Gastroesophageal sphincter (tissue), 4 donors: Measurements from ENCODE around the gene NR4A2. TPM values are rescaled to one million over a fixed set of nuclear protein-coding genes. Genes with fewer than 3 reads are reported as not detected.

Experiments
- ATAC-seq: fragments of 150-250 bp; one replicate; pipeline ENCODE4 v1.9.1; 2016; ENCODE audit warnings: mild to moderate bottlenecking, moderate library complexity
- H3K27ac ChIP-seq, 4 donors: fragments of 200-600 bp; sonication (generic) in 3 of 4; 1 replicate in 3 of 4; 2 replicates in 1 of 4; pipeline ENCODE4 v1.5.1; 2016 to 2019
- H3K27me3 ChIP-seq: fragments of 200-600 bp; sonication (generic); one replicate; pipeline ENCODE4 v1.5.1; 2019
- H3K36me3 ChIP-seq, 2 donors: fragments of 200-600 bp; sonication (generic); one replicate each; pipeline ENCODE4 v1.5.1; 2019; ENCODE audit warnings: control low read depth in 1 of 2
- H3K4me1 ChIP-seq, 3 donors: fragments of 200-600 bp; sonication (generic); 1 replicate in 2 of 3; 2 replicates in 1 of 3; pipeline ENCODE4 v1.5.1; 2016 to 2019; ENCODE audit warnings: control low read depth in 2 of 3
- H3K4me3 ChIP-seq, 2 donors: fragments of 200-600 bp; sonication (generic); one replicate each; pipeline ENCODE4 v1.5.1; 2019; ENCODE audit warnings: mild to moderate bottlenecking in 1 of 2, moderate library complexity in 1 of 2
- H3K9me3 ChIP-seq, 3 donors: fragments of 200-600 bp; sonication (generic); one replicate each; pipeline ENCODE4 v1.5.1; 2017 to 2019; ENCODE audit warnings: control low read depth in 2 of 3
- CTCF ChIP-seq, 4 experiments: fragments of 200-600 bp in 2 of 4; fragments of 450-650 bp in 2 of 4; sonication (generic) in 1 of 4; IDR thresholded peaks; one replicate each; pipeline ENCODE4 v1.5.1; 2017 to 2019; ENCODE audit warnings: antibody characterized with exemption in 4 of 4, mild to moderate bottlenecking in 2 of 4, moderate library complexity in 2 of 4
- EP300 ChIP-seq: sonication (generic); formaldehyde crosslinking; IDR thresholded peaks from one replicate; pipeline ENCODE4 v1.6.1; 2017; ENCODE audit warnings: antibody characterized with exemption, mild to moderate bottlenecking
- POLR2A ChIP-seq, 2 donors: fragments of 450-650 bp; IDR thresholded peaks; one replicate each; pipeline ENCODE4 v1.6.1; 2017; ENCODE audit warnings: antibody characterized with exemption in 2 of 2, mild to moderate bottlenecking in 2 of 2, moderate library complexity in 1 of 2
- POLR2AphosphoS5 ChIP-seq: sonication (generic); formaldehyde crosslinking; IDR thresholded peaks from one replicate; pipeline ENCODE4 v1.6.1; 2017; ENCODE audit warnings: antibody characterized with exemption
- WGBS, 2 donors: methylation state at CpG; one replicate each; pipeline ENCODE4 v1.1.5; 2018; ENCODE audit warnings: low coverage in 1 of 2; 5-methylcytosine and 5-hydroxymethylcytosine counted together
- total RNA-seq, 4 donors: library from RNA; depleted of rRNA; stranded (reverse); fragments of >200 nt; gene quantifications; one replicate each; pipeline ENCODE4 v1.1.0, GENCODE V29; 2016

The NR4A2 gene
- total RNA-seq, 4 donors from 2014 or later: 1.3 to 7.3 (median 1.8) TPM

DNA sequence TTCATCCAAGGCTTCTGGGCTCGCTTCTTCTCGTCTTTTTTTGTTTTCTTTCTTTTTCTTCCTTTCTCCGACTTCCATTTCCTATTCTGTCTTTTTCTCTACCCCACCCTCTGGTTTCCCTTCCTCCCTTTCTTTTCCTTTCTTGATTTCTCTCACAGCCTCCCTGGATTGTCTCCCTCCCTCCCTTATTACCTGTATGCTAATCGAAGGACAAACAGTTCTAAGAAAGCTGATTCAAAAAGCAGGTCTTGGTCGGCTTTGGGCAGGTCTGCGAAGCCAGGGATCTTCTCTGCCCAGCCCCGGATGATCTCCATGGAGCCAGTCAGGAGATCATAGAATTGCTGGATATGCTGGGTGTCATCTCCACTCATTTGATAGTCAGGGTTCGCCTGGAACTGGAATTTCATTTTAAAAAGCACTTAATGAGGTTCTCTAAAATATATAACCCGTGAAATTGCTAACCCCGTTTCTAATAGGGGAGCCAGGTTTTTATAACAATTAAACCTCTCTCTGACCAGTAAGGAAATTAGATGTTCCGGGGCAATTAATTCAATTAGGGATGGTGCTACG is 5.9 kb downstream of the NR4A2 start:
- H3K36me3 ChIP-seq: peaks cover 0 to 51% of the 10 kb centered on the region in 2 donors
- peaks cover 17% of the 10 kb centered on the region for H3K27me3 ChIP-seq
- H3K4me3 ChIP-seq: no peak overlapping the region
- no peak for ATAC-seq
- no peak overlapping the region for H3K27ac ChIP-seq
- no peaks in the 10 kb centered on the region for H3K9me3 ChIP-seq
- TF ChIP-seq CTCF (IDR thresholded peaks at IDR 0.05) (no peak), EP300 (no peak), POLR2A (IDR thresholded peaks at IDR 0.05) (no peak), POLR2AphosphoS5 (no peak)
- WGBS, 2 donors: 83 to 86% methylated on average over 9 to 11 of the region's 12 CpGs
- H3K4me1 ChIP-seq: peaks cover 0 to 42% (median 0%) of the 10 kb centered on the region in 3 donors

- WGBS, 2 donors: 72 to 88% methylated on average over 3 to 8 of the region's 12 CpGs
- TF ChIP-seq CTCF (IDR thresholded peaks at IDR 0.05) (no peak), POLR2A (IDR thresholded peaks at IDR 0.05) (no peak), POLR2AphosphoS5 (no peak), EP300 (no peak)
These were observed 6.6 kb downstream of the NR4A2 start for GRCh38 chr2:156325688-156326525.

DNA sequence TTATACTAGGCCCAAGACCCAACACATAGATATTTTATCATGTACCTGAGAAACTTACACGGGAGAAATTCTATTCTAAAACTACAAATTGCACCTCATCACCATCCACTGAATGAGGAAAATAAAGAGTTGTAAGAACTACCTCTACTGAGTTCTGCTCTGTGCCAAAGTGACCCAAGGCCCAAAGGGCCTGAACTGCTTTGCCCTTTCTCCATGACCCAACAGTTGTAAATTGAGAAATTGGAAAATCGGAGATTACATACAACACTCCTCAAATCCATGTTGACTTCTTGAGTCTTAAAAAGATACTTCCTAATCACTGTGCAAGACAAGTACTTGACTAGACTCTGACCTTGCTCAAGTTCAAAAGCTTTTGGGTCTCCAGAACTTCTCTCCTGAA is 8.8 kb downstream of the NR4A2 start:
- 96 to 100% methylated on average over 2 of the region's 2 CpGs for WGBS, 2 donors
- no peak overlapping the region for H3K4me3 ChIP-seq
- no peak for TF ChIP-seq EP300
- no peak for TF ChIP-seq POLR2A (IDR thresholded peaks at IDR 0.05)
- no peak for TF ChIP-seq POLR2AphosphoS5
- no peak for TF ChIP-seq CTCF (IDR thresholded peaks at IDR 0.05)
- H3K27me3 ChIP-seq: peaks cover 40% of the 10 kb centered on the region
- no peaks in the 10 kb centered on the region for H3K9me3 ChIP-seq
- no peak overlapping the region for H3K27ac ChIP-seq
- no peak for ATAC-seq
- peaks cover 0 to 41% of the 10 kb centered on the region in 2 donors for H3K36me3 ChIP-seq
- H3K4me1 ChIP-seq: peaks cover 0 to 35% (median 0%) of the 10 kb centered on the region in 3 donors

More at GRCh38 chr2:156325688-156326525, 6.6 kb downstream of the NR4A2 start:
- peaks cover 0 to 42% (median 0%) of the 10 kb centered on the region in 3 donors for H3K4me1 ChIP-seq
- H3K27me3 ChIP-seq: peaks cover 24% of the 10 kb centered on the region
- no peak overlapping the region for H3K4me3 ChIP-seq
- no peak for ATAC-seq
- H3K36me3 ChIP-seq: peaks cover 0 to 51% of the 10 kb centered on the region in 2 donors
- no peaks in the 10 kb centered on the region for H3K9me3 ChIP-seq
- H3K27ac ChIP-seq: no peak overlapping the region

DNA sequence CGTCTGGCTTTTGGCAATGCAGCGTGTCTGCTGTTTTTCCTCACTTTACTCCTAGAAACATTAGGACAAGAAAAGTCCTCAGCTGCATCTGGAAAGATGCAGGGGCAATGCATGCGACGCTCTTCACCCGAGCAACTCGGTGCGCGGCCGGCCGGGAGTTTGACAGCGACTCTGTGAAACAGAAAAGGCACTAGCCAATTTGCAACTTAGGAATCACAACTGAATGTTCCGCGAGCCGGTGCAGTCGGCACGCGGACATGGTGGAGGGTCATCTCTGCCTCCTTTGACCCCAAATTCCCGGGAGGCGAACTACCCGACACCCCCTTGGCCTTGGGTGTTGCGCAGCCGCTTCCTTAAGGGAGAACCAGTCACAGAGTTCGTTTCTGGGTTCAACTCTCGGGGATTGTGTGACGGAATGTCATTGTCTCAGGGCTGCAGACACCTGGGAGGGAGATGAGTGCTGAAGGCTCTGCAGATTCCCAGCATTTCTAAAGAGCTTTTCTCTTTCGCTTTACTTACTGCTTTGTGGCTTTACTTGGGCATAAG is 9.8 kb downstream of the NR4A2 start:
- peak overlapping the region in 1 of 2 donors; percentile 50 for H3K4me3 ChIP-seq

More for the DNA sequence above, 9.8 kb downstream of the NR4A2 start:
- WGBS, 2 donors: 40 to 46% methylated on average over 8 to 22 of the region's 26 CpGs
- no peak overlapping the region for H3K27ac ChIP-seq
- no peak for ATAC-seq
- H3K27me3 ChIP-seq: peaks cover 40% of the 10 kb centered on the region
- peaks cover 0 to 31% of the 10 kb centered on the region in 2 donors for H3K36me3 ChIP-seq
- H3K9me3 ChIP-seq: no peaks in the 10 kb centered on the region
- H3K4me1 ChIP-seq: peaks cover 0 to 34% (median 0%) of the 10 kb centered on the region in 3 donors
- no peak for TF ChIP-seq POLR2AphosphoS5
- no peak for TF ChIP-seq EP300
- no peak for TF ChIP-seq POLR2A (IDR thresholded peaks at IDR 0.05)
- no peak for TF ChIP-seq CTCF (IDR thresholded peaks at IDR 0.05)
